ENCODE data around the gene CCDC187.
A peak's percentile ranks its signal among the peaks of the same experiment; 100 is the strongest.

The CCDC187 gene

DNA sequence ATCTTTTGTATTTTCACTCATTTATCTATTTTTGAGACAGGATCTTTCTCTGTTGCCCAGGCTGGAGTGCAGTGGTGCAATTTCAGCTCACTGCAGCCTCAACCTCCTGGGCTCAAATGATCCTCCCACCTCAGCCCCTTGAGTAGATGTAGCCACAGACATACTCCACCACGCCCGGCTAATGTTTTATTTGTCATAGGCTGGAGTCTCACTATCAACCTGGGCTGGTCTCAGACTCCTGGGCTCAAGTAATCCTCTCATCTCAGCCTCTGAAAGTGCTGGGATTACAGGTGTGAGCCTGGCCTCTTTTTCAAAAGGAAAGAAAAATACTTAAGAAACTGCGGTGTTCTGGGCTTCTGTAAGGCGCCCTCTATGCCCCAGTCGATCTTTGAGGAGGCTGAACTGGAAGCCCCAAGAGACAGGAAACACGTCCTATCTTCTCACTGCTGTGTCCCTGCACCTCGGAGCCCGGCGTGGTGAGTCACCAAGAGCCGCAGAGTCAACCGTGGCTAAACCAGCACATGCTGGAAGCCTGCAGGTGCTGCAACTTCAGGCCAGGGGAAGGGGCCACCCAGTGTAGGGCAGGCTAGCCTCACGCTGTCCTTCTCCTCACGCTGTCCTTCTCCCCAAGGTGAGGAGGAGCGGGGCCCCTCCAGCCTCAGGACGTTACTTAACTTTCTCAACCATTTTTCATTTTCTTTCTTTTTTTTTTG, 83.7 kb downstream of the CCDC187 start:
- DNase-seq: no peak

DNA sequence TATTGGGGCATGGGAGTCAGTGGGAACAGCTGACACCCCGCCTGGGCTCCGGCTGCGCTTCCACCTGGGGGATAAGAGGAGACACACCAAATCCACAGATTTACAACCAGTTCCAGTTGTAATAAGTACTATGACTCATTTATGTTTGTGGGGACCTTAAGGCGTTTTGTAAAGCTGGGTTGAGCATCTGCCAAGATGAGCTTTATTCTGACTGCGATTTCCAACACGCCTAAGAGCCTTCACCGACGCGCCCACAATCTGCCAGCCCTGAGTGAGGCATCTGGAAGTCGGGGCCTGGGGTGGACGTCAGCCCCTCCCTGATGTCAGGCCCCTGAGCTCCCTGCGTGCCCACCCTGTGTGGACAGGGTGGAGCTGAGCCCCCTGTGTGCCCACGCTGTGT, 84.6 kb downstream of the CCDC187 start:
- DNase-seq: peak; percentile 93

DNA sequence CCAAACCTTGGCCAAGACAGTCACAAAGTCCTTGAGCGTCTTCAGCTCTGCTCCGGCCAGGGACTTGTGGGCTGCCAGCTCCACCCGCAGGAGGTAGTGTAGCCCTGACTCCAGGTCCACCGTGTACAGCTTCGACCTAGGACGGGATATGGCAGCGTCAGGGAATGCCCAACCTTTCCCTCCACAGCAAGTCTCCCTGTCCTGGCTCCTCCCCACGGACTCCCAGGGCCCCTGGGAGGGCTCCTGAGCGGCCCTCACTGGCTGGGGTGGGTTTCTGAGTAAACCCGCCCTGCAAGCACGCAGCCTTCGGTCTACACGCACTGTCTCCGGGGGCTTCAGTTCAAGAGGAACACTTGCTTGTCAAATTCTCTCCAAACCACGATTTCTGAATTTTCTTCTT, 85.2 kb downstream of the CCDC187 start:
- DNase-seq: no peak

DNA sequence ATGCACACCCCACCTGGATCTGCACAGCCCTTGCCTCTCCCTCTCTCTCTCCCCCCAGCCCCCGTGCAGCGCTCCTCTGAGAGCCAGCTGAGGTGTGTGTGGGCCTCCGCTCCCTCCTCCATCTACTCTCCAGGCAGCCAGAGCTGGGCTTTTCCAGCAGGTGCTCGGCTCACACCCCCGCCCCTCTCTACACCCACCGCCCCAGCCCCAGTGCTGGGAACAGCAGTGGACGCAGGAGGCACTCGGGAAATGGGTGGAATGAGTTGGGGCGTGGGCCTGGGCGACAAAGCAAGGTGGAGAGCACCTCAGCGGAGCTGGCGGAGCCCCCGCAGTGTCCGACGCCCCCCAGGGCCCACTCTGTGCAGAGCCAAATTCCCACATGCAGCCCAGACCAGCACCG, 85.6 kb downstream of the CCDC187 start:
- no peak for DNase-seq

DNA sequence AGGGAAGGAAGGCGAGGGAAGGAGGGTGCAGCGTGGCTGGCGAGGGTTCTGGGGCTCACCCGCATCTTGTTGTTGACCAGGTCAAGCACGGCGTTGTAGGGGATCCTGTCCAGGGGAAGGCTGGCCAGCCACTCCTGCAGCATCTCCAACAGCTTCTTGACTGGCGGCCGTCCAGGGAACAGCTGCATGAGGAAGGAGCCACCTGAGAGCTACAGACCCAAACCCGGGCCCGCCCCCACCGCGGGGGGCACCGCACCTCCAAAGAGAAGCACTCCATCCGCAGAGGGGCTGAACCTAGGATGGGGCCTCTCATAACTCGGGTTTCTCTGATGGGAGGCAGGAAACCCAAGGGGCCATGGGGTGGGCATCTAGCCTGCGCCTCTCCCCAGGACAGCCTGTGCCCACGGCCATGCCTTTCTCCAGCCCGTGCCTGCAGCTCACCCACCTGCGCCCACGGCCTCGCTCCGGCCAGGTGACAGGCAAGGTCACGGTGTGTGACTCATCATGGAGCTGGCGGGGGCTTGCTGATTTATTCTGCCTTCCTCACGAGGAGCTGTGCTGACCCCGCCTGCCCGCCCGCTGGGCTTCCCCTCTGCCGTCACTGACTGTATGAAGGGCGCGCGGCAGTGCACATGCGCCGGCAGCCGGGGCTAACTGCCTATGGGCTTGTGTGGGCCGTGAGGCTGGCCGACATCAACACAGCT, 87.2 kb downstream of the CCDC187 start:
- DNase-seq: no peak

DNA sequence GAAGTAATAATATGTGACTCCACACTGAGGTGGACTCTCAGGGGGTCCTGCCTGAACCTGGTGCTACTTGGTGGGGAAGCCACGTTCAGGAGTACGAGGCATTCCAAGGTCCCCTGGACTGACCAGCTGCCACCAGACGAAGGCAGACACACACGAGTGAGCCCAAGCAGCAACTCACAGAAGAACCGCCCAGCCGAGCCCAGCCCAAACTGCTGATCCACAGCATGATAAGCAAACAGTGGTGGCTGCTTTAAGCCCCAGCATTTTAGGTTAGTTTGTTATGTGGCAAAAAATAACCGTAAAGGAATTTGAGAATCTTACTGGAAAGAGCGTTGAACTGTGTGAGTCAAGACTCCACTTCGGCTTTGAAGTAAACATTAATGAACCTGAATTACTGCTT, 90.2 kb downstream of the CCDC187 start:
- no peak for DNase-seq

DNA sequence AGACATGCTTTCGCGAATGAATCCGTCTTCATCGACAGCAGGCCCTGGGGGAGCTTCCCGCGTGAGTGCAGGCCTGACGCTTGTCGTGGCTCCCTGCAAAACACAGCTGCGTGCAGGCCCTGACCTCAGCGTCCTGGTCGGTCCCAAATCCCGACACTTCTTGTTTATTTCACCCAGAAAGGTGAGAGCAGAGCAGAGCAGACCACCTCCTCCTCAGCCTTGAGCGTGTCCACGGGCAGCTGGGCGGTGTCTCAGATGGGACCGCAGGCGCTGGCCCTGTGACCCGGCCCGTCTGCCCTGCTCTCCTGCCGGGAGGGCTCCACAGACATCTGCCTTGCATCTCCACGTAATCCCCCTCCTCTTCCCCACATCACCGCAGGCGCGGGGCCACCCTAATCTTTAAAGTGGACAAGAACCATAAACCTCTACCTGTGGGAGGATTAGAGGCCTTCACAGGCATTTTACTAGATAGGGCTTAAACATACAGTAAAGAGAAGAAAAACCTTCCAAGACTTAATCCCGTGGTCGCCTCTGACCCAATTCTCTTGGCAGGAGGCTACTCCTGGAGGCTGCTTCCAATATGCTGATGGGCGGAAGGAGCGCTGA, 91.4 kb downstream of the CCDC187 start:
- DNase-seq: no peak

DNA sequence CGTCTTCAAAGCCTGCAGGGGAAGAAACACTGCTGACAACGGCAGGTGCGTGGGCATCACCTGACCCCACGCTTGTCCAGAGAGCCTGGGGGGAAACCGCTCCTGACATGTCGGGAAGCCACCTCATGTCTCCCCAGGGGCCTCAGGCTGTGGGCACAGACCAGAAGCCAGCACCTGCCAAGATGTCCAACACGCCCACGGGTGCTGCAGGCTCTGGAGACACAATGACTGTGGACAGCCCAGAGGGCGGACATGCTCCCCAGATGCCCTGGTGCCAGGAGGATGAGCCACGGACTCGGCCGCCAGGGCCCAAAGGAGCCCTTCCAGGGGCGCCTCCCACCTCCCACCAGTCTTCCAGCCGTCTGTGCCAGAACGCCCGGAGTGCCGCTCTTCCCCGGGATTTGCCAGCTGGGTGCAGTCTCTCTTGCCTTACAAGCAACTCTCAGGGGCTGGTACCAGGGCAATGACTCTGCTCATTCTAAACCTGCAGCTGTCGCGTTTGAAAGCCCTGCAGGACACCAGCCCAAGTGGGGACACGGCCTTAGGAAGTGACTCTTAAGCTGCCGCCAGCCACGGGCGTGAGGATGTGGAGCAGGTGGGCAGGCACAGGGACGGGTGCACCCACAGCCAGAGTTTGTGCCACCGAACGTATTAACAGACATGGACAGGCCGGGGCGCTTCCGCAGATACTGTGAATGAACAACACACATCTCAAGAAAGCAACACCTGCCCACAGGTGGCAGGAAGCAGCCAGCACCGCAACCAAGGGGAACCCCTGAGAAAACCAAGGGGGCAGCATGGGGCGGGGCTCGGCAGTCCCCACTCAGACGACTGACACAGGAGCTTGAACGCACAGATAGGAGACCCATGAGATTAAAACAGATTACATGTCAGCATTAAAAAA, 92.2 kb downstream of the CCDC187 start:
- no peak for DNase-seq

DNA sequence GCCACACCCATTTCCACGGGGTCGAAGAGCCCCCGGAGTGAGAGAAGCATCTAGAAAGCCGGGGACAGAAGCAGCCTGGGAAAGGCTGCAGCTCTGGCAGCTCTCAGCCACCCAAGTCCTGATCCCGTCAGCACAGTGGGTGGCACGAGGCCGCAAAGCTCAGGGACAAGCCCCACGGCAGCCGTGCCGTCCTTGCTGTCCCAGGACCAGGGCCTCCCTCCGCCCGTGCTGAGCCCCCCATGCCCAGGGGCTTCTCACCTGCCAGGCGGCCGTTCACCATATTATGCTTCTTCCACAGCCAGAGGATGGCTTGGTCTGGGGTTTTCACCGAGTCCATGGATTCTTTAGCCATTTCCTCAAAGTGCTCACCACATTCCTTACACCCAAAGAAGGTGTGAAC, 92.9 kb downstream of the CCDC187 start:
- no peak for DNase-seq

DNA sequence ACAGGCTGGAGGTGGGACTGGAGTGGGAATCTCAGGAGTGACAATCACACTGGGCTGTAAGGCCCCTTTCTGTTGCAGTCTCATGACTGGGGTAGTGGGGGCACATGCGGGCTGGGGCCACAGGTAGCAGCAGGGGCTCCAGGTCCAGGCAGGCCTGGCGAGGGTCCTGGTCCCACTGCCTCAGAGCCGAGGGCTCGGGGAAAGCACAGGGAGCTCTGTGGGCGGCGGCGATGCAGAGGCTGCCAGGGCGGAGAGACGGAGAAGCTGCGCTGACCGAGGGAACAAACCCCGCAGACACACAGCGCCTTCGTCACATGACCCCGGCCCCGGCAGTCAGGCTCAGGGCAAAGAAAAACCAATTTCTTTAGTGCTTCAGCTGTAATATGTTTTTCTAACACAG, 93.6 kb downstream of the CCDC187 start:
- no peak for DNase-seq

DNA sequence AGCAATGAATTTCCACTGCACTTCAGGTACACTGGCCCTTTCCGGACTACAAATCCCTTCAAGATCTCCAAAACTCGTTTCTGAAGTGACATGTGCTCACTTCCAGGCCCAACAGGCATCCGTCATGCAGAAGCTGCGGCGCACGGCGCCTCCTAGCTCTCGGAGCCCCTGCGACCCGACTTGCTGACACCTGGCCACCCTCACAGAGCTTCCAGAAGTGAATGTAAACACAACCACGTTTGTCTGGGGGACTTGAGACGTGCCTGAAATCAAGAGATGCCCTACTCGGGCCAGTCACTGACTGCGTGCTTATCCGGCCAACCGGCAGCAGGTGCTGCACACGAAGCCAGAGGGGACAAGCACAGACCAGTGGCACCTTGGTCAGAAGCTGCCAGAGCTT, 94.1 kb downstream of the CCDC187 start:
- no peak for DNase-seq

DNA sequence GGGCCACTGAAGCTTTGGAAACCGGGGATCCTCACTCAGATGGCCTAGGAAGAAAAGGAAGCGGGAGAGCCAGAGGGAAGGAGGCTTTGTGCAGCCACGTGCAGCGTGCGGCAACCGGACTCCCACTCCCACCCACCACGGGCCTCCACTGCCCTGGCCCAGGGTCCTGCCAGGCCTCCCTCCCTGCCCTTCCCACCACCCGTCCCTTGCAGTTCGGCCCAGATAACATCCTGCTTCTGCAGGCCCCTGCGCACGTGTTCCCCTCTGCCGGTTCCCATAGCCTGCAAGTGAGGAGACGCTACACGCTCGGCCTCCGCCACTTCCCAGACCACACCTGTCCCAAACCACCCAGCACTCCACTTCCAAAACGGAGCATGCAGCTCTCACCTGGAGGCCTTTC, 94.7 kb downstream of the CCDC187 start:
- no peak for DNase-seq

DNA sequence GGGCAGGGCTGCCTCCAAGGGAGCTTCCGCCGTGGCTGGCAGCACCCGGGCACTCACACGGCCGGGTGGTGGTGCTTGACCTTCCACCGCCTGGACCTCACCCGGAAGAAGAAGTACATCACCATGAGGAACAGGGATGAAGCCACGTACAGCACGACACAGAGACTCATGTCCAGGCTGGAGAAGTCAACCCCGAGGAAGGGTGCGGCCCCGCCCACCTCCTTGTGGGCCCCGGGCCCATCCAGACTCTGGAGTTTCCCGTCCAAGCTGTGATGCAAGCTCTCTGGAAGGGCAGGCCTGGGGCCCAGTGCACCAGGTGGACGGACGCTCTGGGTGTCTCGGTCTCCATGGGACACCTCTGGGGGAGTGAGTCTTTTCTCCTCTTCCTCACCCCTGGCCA, 95.2 kb downstream of the CCDC187 start:
- no peak for DNase-seq

DNA sequence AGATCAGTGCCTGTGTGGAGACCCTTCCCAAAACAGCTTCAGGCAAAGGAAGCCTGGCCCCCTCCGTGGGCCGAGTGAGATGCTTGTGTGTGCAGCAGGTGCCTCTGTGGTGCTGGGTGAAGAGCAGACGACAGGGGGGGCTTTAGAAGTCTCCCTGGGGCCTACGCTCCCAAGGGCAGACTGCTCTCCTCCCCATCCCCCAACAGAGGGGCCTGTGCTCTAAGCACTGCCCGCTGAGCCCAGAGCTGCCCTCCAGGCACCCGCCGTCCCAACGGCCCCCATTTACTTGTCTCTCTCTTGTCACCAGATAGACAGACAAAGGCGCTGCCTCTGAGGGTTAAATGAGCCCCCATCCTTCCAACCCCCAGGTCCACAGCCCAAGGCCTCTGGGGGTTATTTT, 96.3 kb downstream of the CCDC187 start:
- DNase-seq: no peak

DNA sequence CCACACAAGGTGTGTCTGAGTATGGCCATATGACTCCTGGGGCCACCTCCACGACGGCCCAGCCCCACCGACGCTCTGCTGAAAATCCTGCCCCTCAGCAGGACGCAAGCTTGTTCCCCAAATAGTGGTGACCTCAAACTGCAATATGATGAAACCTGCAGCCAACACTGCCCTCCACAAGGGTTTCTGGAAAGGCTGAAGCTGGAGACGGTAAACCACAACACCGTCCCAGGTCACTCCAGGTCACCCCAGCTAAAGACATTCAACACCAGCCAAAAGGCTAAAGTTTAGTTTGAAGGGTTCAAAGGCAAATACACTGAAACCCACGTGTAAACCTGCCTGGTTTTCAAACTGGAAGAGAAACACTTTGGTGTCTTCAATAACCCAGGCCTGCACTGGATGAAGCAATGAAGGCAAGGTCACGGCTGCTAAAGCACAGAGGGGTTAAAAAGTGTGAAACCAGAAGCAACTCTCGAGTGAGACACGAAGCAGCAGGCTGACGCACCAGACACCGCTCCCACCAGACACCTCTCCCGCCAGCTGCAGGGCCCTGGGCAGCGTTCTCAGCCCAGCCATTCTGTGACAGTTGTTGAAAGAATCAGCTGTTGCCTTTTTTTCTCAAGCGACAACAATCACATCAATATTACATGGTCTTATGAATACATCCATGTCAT, 97.2 kb downstream of the CCDC187 start:
- no peak for DNase-seq

DNA sequence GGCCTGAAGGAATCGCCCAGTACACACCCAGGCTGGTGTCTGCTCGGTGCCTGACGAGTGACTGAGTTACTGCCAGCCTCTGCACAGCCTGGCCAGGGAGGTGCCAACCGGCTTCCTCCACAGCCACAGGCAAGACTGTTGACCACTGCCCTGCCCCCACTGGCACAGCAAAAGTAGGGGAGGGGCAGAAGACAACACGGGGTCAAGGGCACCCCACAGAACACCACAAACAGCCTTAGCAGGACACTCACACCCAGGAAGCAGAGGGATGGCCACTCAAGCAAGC, 98.2 kb downstream of the CCDC187 start:
- no peak for DNase-seq

DNA sequence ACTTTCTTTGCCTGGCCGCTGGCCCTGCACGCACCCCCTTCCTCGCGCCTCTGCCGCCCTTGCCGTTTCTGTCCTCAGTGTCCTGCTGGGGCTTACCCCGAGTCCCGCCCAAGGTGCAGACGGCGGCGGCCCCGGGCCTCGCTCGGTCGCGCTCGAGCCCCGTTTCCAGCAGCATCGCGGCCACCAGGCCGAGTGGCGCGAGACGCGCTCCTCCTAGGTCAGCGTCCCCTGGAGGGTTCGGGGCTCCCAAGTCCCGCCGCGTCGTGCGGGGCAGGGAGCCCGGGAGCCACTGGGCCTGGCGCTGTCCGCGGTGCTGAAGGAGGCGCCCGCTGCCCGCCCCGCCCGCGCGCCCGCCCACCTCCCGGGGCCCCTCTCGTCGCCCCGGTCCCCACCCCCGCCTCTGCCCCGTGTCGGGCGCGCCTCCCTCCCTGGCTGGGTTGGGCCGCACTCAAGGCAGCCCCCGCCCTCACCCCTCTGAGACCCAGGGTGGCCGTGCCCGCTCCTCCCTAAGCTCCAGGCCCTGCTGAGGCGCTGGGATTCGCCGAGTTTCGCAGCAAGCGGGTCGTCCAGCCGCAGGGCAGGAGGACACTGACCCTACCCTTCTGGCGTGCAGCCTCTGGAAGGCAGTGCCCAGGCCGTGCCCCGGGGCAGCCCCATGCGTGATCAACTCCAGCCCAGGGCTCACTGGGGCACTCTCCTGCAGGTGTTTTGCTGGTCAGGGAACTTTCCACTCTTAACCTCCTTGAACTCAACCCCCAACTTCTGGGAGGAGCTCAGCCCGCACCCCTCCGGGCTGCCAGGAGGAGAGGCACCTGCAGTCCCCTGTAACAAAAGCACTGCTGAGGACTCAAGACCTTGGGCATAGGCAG, 98.8 kb downstream of the CCDC187 start, which contains the start of gene LHX3:
TSS of gene LHX3 (minus strand) at position 291 of the 869 bp plus-strand sequence. CDS start at position 175, 116 bp downstream.
- DNase-seq: no peak

DNA sequence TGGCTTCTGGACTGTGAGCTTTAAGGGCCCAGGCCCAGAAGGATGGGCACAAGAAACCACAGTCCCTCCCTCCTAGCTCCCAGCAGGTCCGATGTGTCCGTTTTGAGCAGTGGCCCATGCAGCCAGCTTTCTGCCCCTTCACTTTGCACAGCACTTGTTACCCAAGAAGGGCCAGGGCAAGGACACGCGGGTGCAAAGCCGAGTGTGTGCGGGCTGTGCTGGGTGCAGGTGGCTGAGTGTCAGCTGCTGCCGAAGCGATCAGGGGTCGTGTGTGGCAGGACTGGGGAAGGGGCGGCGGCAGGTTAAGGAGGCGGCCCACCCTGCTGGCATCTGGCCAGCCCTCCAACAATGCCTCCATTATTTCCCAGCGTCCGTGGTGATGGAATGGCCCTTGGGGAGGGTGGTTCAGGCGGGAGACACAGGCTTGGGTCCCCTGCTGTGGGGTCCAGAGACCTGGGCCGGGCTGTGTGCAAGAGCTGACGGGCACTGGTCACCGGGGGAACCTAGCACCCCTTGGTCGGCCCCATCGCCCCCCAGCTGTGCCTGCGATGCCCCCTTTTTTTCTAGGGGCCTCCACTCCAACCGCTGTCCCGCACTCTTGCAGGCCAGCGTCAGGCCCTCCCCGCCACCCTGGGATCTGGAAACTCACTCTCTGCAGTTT, 99.6 kb downstream of the CCDC187 start:
- no peak for DNase-seq

DNA sequence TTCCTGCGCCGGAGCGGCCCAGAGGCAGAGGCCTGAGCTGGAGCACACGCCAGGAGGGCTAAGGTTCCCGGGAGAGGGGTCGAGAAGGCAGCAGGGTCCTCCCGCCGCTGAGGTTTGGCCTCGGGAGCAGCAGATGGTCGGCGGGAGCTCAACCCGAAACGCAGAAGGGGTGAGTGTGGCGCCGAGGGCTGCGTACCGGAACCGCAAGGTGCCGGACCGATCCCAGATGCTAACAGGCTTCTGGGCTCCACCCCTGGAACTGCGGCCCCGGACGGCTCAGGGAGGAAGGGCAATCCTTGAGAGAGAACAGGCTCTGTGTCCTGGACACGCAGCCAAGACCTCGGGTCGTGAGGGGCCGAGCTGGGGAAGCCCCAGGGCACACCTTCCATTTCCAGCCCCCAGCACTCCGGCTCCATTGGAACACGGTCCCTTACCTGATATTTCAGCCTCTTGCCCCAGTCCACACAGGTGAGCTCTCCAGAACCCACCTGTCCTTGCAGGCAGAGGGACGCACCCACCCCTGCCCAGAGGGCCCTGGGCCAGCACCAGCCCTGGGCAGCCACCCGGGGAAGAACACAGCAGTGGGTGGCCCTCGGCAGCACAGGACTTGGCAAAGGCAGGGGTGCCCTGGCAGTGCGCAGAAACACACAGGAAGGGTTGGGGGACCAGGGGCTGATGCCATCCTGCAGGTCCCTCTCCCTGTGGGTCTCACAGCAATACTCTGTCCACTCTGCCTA, 100.3 kb downstream of the CCDC187 start:
- DNase-seq: no peak

Data from NCI-H524 treated with DMSO at 0.1 percent for 48 hours (cell line).